CD4-positive, CD25-positive, alpha-beta regulatory T cell (primary cell): Measurements from ENCODE around the gene TRABD2B. TPM values are rescaled to one million over a fixed set of nuclear protein-coding genes. Genes with fewer than 3 reads are reported as not detected.
A peak's percentile ranks its signal among the peaks of the same experiment; 100 is the strongest.

Experiments used
- ATAC-seq, 2 donors: fragments of 150-1000 bp; cut with Tn5 transposase; one replicate each; pipeline ENCODE4 v1.10.0; 2021; ENCODE audit warnings: low read depth in 2 of 2, moderate number of reproducible peaks in 2 of 2, moderate library complexity in 1 of 2
- DNase-seq, 3 donors: peaks; one replicate each; pipeline versions ENCODE4 v3.0.0 to v3.0.0-alpha.2; 2012 to 2022; ENCODE audit warnings: mixed read lengths in 1 of 3
- H3K27ac ChIP-seq: one replicate; pipeline ENCODE4 v1.7.0; 2013; ENCODE audit warnings: mild to moderate bottlenecking, low read length; ENCODE audit not compliant: insufficient read depth, poor library complexity, severe bottlenecking
- H3K27me3 ChIP-seq: one replicate; pipeline ENCODE4 v1.7.0; 2013; ENCODE audit warnings: low read length; ENCODE audit not compliant: control insufficient read depth, insufficient read depth
- H3K36me3 ChIP-seq: one replicate; pipeline ENCODE4 v1.7.0; 2013; ENCODE audit warnings: mild to moderate bottlenecking, low read length, moderate library complexity; ENCODE audit not compliant: control insufficient read depth, insufficient read depth
- H3K4me1 ChIP-seq: 2 replicates; pipeline ENCODE4 v1.7.0; 2013; ENCODE audit warnings: mild to moderate bottlenecking, low read length; ENCODE audit not compliant: insufficient read depth, control insufficient read depth, poor library complexity, severe bottlenecking
- H3K4me3 ChIP-seq: one replicate; pipeline ENCODE4 v1.7.0; 2013; ENCODE audit warnings: low read depth, mild to moderate bottlenecking, low read length, moderate library complexity
- H3K9me3 ChIP-seq, 2 experiments: 1 replicate in 1 of 2; 2 replicates in 1 of 2; pipeline ENCODE4 v1.7.0; 2013; ENCODE audit warnings: low read length in 2 of 2, mild to moderate bottlenecking in 1 of 2, moderate library complexity in 1 of 2; ENCODE audit not compliant: control insufficient read depth in 2 of 2
- H3K27ac Mint-ChIP-seq, 3 donors: one replicate each; pipeline ENCODE4 v1.8.0; 2020 to 2022; ENCODE audit warnings: mild to moderate bottlenecking in 3 of 3, mixed read lengths in 3 of 3, moderate library complexity in 2 of 3
- H3K27me3 Mint-ChIP-seq: one replicate; pipeline ENCODE4 v1.8.0; 2022; ENCODE audit warnings: mild to moderate bottlenecking, mixed read lengths
- H3K36me3 Mint-ChIP-seq: one replicate; pipeline ENCODE4 v1.8.0; 2020; ENCODE audit warnings: mixed read lengths
- H3K4me1 Mint-ChIP-seq, 4 donors: one replicate each; pipeline ENCODE4 v1.8.0; 2020 to 2022; ENCODE audit warnings: mixed read lengths in 4 of 4, mild to moderate bottlenecking in 1 of 4
- H3K4me3 Mint-ChIP-seq, 4 donors: one replicate each; pipeline ENCODE4 v1.8.0; 2020 to 2022; ENCODE audit warnings: mild to moderate bottlenecking in 4 of 4, mixed read lengths in 4 of 4, moderate library complexity in 3 of 4
- H3K9me3 Mint-ChIP-seq, 7 donors: one replicate each; pipeline ENCODE4 v1.8.0; 2020 to 2022; ENCODE audit warnings: mixed read lengths in 7 of 7, mild to moderate bottlenecking in 3 of 7, moderate library complexity in 2 of 7
- polyA plus RNA-seq, 4 donors: library from polyadenylated mRNA; unstranded; fragments of 300-500 nt; fragmentation: Illumina TruSeq; gene quantifications; one replicate each; pipeline ENCODE4 v1.2.3, GENCODE V29; 2021
- total RNA-seq: library from RNA; stranded (reverse); gene quantifications from one replicate; pipeline ENCODE4 v1.2.3, GENCODE V29; 2022

Gene TRABD2B
- total and polyA plus RNA-seq, 5 donors from 2014 or later, result not detected

DNA sequence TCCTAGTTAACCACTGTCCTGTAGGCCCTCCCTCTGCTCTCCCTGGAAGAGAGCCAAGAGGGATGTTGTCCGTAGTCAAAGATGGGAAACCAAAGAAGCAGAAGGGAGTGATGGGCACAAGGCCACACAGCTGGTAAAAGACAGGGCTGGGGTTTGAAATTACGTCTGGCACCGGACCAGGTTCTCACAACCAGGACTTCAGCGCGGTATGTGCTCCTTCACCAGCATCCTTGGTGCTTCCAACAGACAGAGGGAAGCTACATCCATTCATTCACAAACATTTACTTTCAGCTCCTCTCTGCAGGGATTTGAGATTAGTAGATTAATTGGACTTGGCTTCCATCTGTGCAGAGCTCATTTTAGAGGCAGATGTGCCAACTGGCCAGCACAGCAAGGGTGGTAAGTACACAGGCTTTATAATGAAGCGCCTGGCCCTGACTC, 191.2 kb downstream of the TRABD2B start:
- H3K4me1 ChIP-seq, result no peaks in the 10 kb centered on the region
- no peaks in the 10 kb centered on the region for H3K27me3 ChIP-seq
- no peak overlapping the region for H3K4me3 Mint-ChIP-seq
- peaks cover 0 to 2% (median 0%) of the 10 kb centered on the region in 7 donors for H3K9me3 Mint-ChIP-seq
- H3K4me3 ChIP-seq, result no peak overlapping the region
- no peak overlapping the region for H3K27ac Mint-ChIP-seq
- ATAC-seq (no peak), DNase-seq (no peak)
- H3K36me3 ChIP-seq, result no peaks in the 10 kb centered on the region
- peaks cover 4% of the 10 kb centered on the region for H3K27me3 Mint-ChIP-seq
- H3K36me3 Mint-ChIP-seq, result no peaks in the 10 kb centered on the region
- H3K9me3 ChIP-seq, result no peaks in the 10 kb centered on the region
- H3K27ac ChIP-seq, result no peak overlapping the region
- no peaks in the 10 kb centered on the region for H3K4me1 Mint-ChIP-seq

- peaks cover 8% of the 10 kb centered on the region for H3K27me3 Mint-ChIP-seq
- ATAC-seq (no peak), DNase-seq (no peak)
- no peaks in the 10 kb centered on the region for H3K9me3 Mint-ChIP-seq
- H3K27ac Mint-ChIP-seq, result no peak overlapping the region
- H3K36me3 Mint-ChIP-seq, result no peaks in the 10 kb centered on the region
- H3K9me3 ChIP-seq, result no peaks in the 10 kb centered on the region
- no peaks in the 10 kb centered on the region for H3K27me3 ChIP-seq
- H3K4me3 Mint-ChIP-seq, result no peak overlapping the region
- H3K4me1 Mint-ChIP-seq, result no peaks in the 10 kb centered on the region
- no peaks in the 10 kb centered on the region for H3K4me1 ChIP-seq
- no peak overlapping the region for H3K27ac ChIP-seq
- no peak overlapping the region for H3K4me3 ChIP-seq
- no peaks in the 10 kb centered on the region for H3K36me3 ChIP-seq
Measured at GRCh38 chr1:47805018-47805417, 192.2 kb downstream of the TRABD2B start.

DNA sequence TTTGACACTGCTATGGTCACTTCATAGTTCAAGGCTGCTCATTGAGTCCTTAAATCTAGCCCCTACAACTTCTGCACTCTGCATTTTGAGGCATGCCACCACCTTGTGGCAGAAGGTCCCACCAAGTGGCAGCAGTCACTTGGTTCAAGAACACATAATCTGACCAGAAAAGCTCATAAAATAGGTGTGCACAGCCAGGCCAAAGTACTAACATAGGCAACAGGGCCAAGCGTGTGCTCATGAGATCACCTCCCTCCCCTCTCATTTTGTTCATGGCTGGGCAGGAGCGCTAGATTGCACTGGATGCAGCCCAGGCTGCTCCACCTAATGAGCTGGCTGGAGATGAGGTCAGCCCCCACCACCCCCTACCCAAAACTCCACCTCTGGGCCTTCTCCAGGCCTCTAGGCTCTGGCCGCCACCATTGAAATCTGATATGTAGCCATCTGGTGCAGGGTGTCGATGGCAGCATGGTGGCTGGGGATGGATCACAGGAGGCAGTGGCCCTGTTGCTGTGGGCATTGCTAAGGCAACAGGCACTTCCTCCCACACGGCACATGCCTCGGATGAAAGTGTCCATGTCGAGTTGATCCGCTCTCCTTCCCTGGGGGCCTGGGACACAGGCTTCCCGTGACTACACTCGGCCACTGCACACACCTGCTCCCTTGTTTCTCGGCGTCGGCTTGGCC, 193.2 kb downstream of the TRABD2B start:
- Histone ChIP-seq H3K27me3 (no peaks in the 10 kb centered on the region), H3K4me1 (no peaks in the 10 kb centered on the region), H3K27ac (no peak overlapping the region), H3K36me3 (no peaks in the 10 kb centered on the region), H3K4me3 (no peak overlapping the region), H3K9me3 (no peaks in the 10 kb centered on the region)
- DNase-seq (no peak), ATAC-seq (no peak)
- Mint-ChIP-seq H3K36me3 (no peaks in the 10 kb centered on the region), H3K27ac (no peak overlapping the region), H3K9me3 (no peaks in the 10 kb centered on the region), H3K4me1 (no peaks in the 10 kb centered on the region), H3K4me3 (no peak overlapping the region), H3K27me3 (peaks cover 8% of the 10 kb centered on the region)

DNA sequence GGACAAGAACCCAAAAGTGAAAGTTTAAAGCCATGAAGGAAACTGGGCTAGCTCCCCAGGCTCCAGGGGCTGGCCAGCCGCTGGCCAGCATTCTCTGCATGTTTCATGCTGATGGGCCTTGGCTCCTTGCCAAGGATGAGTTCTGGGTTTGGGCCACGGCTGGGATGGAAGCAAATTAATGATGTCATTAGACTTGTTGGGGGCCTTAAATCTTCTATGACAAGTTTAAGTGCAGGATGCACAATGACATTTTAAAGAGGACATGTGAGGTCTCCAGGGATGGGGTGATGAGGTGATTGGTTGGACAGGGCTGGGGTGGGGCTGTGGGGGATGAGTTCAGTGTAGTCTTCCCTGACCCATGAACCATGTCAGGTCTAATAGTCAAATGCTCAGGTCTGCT, 199.6 kb downstream of the TRABD2B start:
- H3K27me3 Mint-ChIP-seq, result peaks cover 8% of the 10 kb centered on the region
- Histone ChIP-seq H3K27me3 (no peaks in the 10 kb centered on the region), H3K4me3 (no peak overlapping the region), H3K9me3 (no peaks in the 10 kb centered on the region), H3K27ac (no peak overlapping the region), H3K36me3 (no peaks in the 10 kb centered on the region), H3K4me1 (no peaks in the 10 kb centered on the region)
- H3K9me3 Mint-ChIP-seq, result peaks cover 0 to 2% (median 0%) of the 10 kb centered on the region in 7 donors
- H3K36me3 Mint-ChIP-seq, result no peaks in the 10 kb centered on the region
- no peaks in the 10 kb centered on the region for H3K4me1 Mint-ChIP-seq
- no peak for ATAC-seq
- DNase-seq, result no peak
- no peak overlapping the region for H3K4me3 Mint-ChIP-seq
- no peak overlapping the region for H3K27ac Mint-ChIP-seq

DNA sequence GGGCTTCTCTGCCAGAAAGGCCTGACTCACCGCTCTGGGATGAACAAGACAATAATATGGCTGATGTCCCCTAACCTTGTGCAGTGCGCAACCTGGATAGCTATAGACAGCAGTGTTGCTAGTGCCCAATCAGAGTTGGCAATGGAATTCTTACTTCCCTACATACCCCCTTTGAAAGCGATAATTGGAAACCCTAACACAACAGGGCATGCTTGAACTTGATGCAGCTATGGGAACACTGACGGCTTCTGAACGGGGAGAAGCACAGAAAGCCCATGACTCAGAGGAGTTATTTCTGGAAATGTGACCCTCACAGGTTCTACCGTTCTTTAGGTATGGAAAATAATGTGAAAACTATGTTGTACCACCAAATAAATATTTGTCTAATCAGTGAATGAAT, 200.6 kb downstream of the TRABD2B start:
- Mint-ChIP-seq H3K27ac (no peak overlapping the region), H3K4me1 (no peaks in the 10 kb centered on the region), H3K9me3 (peaks cover 0 to 2% (median 0%) of the 10 kb centered on the region in 7 donors), H3K4me3 (no peak overlapping the region), H3K27me3 (peaks cover 8% of the 10 kb centered on the region), H3K36me3 (no peaks in the 10 kb centered on the region)
- Histone ChIP-seq H3K9me3 (no peaks in the 10 kb centered on the region), H3K27ac (no peak overlapping the region), H3K27me3 (no peaks in the 10 kb centered on the region), H3K4me1 (no peaks in the 10 kb centered on the region), H3K36me3 (no peaks in the 10 kb centered on the region), H3K4me3 (no peak overlapping the region)
- DNase-seq, result no peak
- no peak for ATAC-seq

DNA sequence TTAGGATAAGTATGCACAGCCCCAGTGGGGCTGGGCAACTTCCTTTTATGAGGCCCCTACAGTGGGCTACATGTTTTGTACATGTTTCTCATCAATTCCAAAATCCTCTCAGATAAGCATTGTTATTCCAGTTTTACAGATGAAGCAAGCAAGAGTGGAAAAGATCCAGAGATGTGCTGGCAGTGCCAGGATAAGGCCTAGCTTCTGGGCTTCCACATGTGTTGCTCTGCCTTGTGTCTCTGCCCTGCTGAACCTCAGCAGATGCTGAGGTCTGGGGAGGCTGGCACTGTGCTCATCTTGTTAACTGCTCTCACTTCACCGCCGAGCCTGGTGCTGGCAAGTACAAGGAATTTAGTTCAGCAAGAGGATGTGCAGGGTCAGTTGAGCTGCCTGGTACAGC, 202.1 kb downstream of the TRABD2B start:
- no peaks in the 10 kb centered on the region for H3K4me1 ChIP-seq
- no peak overlapping the region for H3K4me3 ChIP-seq
- Mint-ChIP-seq H3K27ac (no peak overlapping the region), H3K36me3 (no peaks in the 10 kb centered on the region), H3K27me3 (peaks cover under 1% of the 10 kb centered on the region), H3K4me1 (no peaks in the 10 kb centered on the region), H3K9me3 (peaks cover 0 to 2% (median 0%) of the 10 kb centered on the region in 7 donors), H3K4me3 (no peak overlapping the region)
- H3K9me3 ChIP-seq, result no peaks in the 10 kb centered on the region
- ATAC-seq (no peak), DNase-seq (no peak)
- no peaks in the 10 kb centered on the region for H3K27me3 ChIP-seq
- H3K36me3 ChIP-seq, result no peaks in the 10 kb centered on the region
- no peak overlapping the region for H3K27ac ChIP-seq

- ATAC-seq, result no peak
- H3K27ac Mint-ChIP-seq, result no peak overlapping the region
- no peaks in the 10 kb centered on the region for H3K4me1 Mint-ChIP-seq
- no peak overlapping the region for H3K4me3 ChIP-seq
- no peak for DNase-seq
- H3K9me3 ChIP-seq, result no peaks in the 10 kb centered on the region
- H3K4me1 ChIP-seq, result no peaks in the 10 kb centered on the region
- no peak overlapping the region for H3K4me3 Mint-ChIP-seq
- H3K36me3 ChIP-seq, result no peaks in the 10 kb centered on the region
- no peaks in the 10 kb centered on the region for H3K36me3 Mint-ChIP-seq
- no peak overlapping the region for H3K27ac ChIP-seq
- H3K27me3 ChIP-seq, result no peaks in the 10 kb centered on the region
- H3K27me3 Mint-ChIP-seq, result no peaks in the 10 kb centered on the region
- peaks cover 0 to 2% (median 0%) of the 10 kb centered on the region in 7 donors for H3K9me3 Mint-ChIP-seq
Measured at GRCh38 chr1:47794530-47794929, 202.7 kb downstream of the TRABD2B start.

GRCh38 chr1:47794081-47794480, 203.1 kb downstream of the TRABD2B start:
- H3K4me1 Mint-ChIP-seq, result no peaks in the 10 kb centered on the region
- H3K4me1 ChIP-seq, result no peaks in the 10 kb centered on the region
- no peaks in the 10 kb centered on the region for H3K27me3 Mint-ChIP-seq
- no peaks in the 10 kb centered on the region for H3K36me3 Mint-ChIP-seq
- H3K9me3 Mint-ChIP-seq, result peaks cover 0 to 2% (median 0%) of the 10 kb centered on the region in 7 donors
- no peaks in the 10 kb centered on the region for H3K27me3 ChIP-seq
- H3K9me3 ChIP-seq, result no peaks in the 10 kb centered on the region
- no peak overlapping the region for H3K4me3 Mint-ChIP-seq
- ATAC-seq, result no peak
- DNase-seq, result no peak
- H3K27ac ChIP-seq, result no peak overlapping the region
- H3K27ac Mint-ChIP-seq, result peak overlapping the region in 1 of 3 donors; percentile 14
- no peak overlapping the region for H3K4me3 ChIP-seq
- H3K36me3 ChIP-seq, result no peaks in the 10 kb centered on the region
